Gastrocnemius medialis (tissue), 4 donors: ENCODE results near the gene QPCT. TPM values are rescaled to one million over a fixed set of nuclear protein-coding genes. Genes with fewer than 3 reads are reported as not detected.
A peak's percentile ranks its signal among the peaks of the same experiment; 100 is the strongest.

Experiments used
- ATAC-seq, 2 donors: fragments of 150-250 bp; one replicate each; pipeline ENCODE4 v1.9.1; 2016
- DNase-seq, 2 donors: peaks; one replicate each; pipeline ENCODE4 v3.0.0-alpha.2; 2019
- H3K27ac ChIP-seq, 4 donors: fragments of 200-600 bp; sonication (generic); 1 replicate in 1 of 4; 2 replicates in 3 of 4; pipeline ENCODE4 v1.5.1; 2016 to 2018; ENCODE audit warnings: mild to moderate bottlenecking in 2 of 4, moderate library complexity in 1 of 4
- H3K27me3 ChIP-seq, 3 donors: fragments of 200-600 bp; sonication (generic) in 2 of 3; 1 replicate in 1 of 3; 2 replicates in 2 of 3; pipeline versions ENCODE4 v1.5.1 to v1.6.0; 2016 to 2019; ENCODE audit warnings: mild to moderate bottlenecking in 1 of 3, moderate library complexity in 1 of 3
- H3K36me3 ChIP-seq, 2 donors: fragments of 200-600 bp; sonication (generic) in 1 of 2; one replicate each; pipeline ENCODE4 v1.5.1; 2017 to 2018
- H3K4me1 ChIP-seq, 2 donors: fragments of 200-600 bp; sonication (generic) in 1 of 2; one replicate each; pipeline ENCODE4 v1.5.1; 2016 to 2017; ENCODE audit warnings: mild to moderate bottlenecking in 2 of 2
- H3K4me3 ChIP-seq, 4 donors: fragments of 200-600 bp; sonication (generic) in 3 of 4; 1 replicate in 1 of 4; 2 replicates in 3 of 4; pipeline ENCODE4 v1.5.1; 2016 to 2019; ENCODE audit warnings: mild to moderate bottlenecking in 2 of 4
- H3K9me3 ChIP-seq, 3 donors: fragments of 200-600 bp; sonication (generic) in 2 of 3; 1 replicate in 1 of 3; 2 replicates in 2 of 3; pipeline ENCODE4 v1.5.1; 2016 to 2019
- POLR2A ChIP-seq, 2 donors: fragments of 450-650 bp; IDR thresholded peaks; one replicate each; pipeline ENCODE4 v1.6.1; 2017; ENCODE audit warnings: antibody characterized with exemption in 2 of 2, mild to moderate bottlenecking in 2 of 2, moderate library complexity in 2 of 2
- in situ Hi-C, 4 donors: fragments of 200-750 bp; cut with MboI; loops; one replicate each; pipeline versions ENCODE4 v1.15.0 to v1.8.0; 2017; ENCODE audit warnings: low sequenced_read_pairs in 4 of 4
- intact Hi-C: fragments of 100-400 bp; cut with DNase I; formaldehyde crosslinking; loops from one replicate; pipeline ENCODE4 v1.15.1; 2023; ENCODE audit warnings: low total_unique reads
- total RNA-seq, 4 donors: library from RNA; depleted of rRNA; stranded (reverse); fragments of >200 nt; gene quantifications; one replicate each; pipeline versions ENCODE4 v1.1.0 to v1.2.3, GENCODE V29; 2016
- TF ChIP-seq, protein P1 (sequence below), 5 experiments: fragments of 450-650 bp in 3 of 5; fragments of 200-600 bp in 2 of 5; sonication (generic) in 2 of 5; IDR thresholded peaks in 4 of 5; conservative IDR thresholded peaks in 1 of 5; 1 replicate in 4 of 5; 2 replicates in 1 of 5; pipeline ENCODE4 v1.5.1; 2016 to 2019; ENCODE audit warnings: antibody characterized with exemption in 5 of 5, mild to moderate bottlenecking in 3 of 5, moderate library complexity in 3 of 5

QPCT gene
- total RNA-seq, 4 donors from 2014 or later, result 1.5 to 6.4 (median 4.7) TPM

DNA sequence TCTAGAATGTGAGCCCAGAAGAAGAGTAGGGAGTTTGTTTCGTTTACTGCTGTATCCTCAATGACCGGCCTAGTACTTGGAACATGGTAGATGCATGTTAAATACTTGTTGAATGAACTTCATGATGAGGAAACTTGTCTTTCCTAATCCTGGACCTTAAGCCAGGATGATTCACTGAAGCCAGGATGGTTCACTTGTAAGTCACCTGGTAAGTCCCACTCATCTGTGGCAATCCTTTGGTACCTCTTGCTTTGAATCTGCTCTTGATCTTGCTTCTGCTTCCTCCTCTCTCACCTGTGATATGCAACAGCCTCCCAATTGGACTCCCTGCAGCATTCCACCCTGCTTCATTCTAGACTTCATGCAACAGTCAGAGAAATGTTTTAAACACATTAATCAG lies 43.6 kb downstream of the QPCT start:
- H3K4me1 ChIP-seq, result peaks cover 9 to 21% of the 10 kb centered on the region in 2 donors
- TF ChIP-seq POLR2A (IDR thresholded peaks at IDR 0.05), result no peak
- TF ChIP-seq, protein P1, sequence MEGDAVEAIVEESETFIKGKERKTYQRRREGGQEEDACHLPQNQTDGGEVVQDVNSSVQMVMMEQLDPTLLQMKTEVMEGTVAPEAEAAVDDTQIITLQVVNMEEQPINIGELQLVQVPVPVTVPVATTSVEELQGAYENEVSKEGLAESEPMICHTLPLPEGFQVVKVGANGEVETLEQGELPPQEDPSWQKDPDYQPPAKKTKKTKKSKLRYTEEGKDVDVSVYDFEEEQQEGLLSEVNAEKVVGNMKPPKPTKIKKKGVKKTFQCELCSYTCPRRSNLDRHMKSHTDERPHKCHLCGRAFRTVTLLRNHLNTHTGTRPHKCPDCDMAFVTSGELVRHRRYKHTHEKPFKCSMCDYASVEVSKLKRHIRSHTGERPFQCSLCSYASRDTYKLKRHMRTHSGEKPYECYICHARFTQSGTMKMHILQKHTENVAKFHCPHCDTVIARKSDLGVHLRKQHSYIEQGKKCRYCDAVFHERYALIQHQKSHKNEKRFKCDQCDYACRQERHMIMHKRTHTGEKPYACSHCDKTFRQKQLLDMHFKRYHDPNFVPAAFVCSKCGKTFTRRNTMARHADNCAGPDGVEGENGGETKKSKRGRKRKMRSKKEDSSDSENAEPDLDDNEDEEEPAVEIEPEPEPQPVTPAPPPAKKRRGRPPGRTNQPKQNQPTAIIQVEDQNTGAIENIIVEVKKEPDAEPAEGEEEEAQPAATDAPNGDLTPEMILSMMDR (IDR thresholded peaks at IDR 0.05 in 4 of 5, conservative IDR thresholded peaks at IDR 0.05 in 1 of 5), result no peak
- DNase-seq (peak in 1 of 2 donors; percentile 10), ATAC-seq (peak; percentile 83 to 93)
- no peak overlapping the region for H3K4me3 ChIP-seq
- in situ Hi-C loops, result loop anchor here in 2 of 4 donors (25.0 kb wide), 2 partner anchors 874 to 899 kb away; no protein-coding TSS in a partner anchor
- intact Hi-C loops, result no loop called here
- H3K36me3 ChIP-seq, result no peaks in the 10 kb centered on the region
- H3K27ac ChIP-seq, result peak overlapping the region in 2 of 4 donors; percentile 14 to 18
- no peaks in the 10 kb centered on the region for H3K9me3 ChIP-seq
- H3K27me3 ChIP-seq, result no peaks in the 10 kb centered on the region

DNA sequence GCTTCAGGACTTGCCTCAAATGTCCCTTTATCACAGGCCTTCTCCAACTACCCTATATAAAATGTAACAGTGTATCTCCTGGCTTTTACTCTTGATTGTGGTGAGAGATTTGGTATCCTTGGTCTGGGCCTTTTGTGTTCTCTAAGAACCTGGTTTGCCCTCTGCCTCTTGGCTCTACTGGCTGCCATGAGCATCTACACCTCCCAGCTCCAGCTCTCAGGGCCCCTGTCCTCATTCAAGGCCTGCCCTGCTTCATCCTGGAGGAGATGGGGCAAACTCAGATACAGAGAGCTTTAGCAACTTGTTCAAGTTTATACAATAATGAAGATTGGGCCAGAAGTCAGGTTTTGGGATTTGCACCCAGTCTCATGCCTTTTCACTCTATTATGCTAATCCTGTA lies 45.0 kb downstream of the QPCT start:
- Histone ChIP-seq H3K4me1 (peaks cover 9 to 13% of the 10 kb centered on the region in 2 donors), H3K36me3 (no peaks in the 10 kb centered on the region), H3K27me3 (no peaks in the 10 kb centered on the region), H3K4me3 (no peak overlapping the region), H3K27ac (no peak overlapping the region), H3K9me3 (no peaks in the 10 kb centered on the region)
- TF ChIP-seq, protein P1 (IDR thresholded peaks at IDR 0.05 in 4 of 5, conservative IDR thresholded peaks at IDR 0.05 in 1 of 5), result no peak
- TF ChIP-seq POLR2A (IDR thresholded peaks at IDR 0.05), result no peak
- DNase-seq (no peak), ATAC-seq (no peak)
- intact Hi-C loops, result no loop called here
- in situ Hi-C loops, result loop anchor here in 2 of 4 donors (25.0 kb wide), 2 partner anchors 873 to 898 kb away; no protein-coding TSS in a partner anchor

DNA sequence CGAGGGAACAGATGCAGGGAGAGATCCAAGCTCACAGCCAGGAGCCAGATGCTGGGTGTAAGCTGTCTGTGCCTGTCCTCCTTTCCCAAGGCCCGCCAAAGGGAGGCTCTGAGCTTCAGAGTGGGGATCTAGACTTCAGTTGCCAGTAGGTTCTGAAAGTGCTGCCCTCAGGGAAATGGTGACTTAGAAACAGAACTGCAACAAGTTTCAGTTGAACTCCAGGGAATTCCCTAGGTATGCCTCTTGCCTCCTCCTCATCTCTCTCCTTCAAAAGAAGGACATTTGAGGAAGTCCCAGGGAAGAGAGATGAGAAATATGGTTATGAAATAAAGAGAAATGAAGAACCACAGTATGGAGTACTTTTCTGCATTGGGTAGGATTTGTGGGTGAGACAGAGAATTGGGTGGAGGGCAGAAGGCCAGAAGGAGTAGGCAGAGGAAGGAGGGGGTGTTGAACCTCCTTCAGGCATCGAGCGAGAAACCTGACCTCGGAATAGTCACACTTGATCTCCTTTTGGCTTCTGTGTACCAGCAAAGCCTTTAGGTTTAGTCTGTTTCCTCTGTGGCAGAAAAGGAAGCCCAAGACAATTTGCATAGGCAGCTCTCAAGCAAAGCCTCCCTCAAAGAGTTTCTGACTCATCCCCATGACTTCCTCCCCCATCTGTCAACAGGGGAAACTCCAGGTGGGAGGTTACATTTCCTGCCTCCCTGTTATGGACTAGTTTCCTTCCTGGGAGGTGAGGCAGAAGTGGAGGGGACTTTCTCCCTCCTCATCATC lies 45.7 kb downstream of the QPCT start:
- ATAC-seq, result peak; percentile 62 to 76

DNA sequence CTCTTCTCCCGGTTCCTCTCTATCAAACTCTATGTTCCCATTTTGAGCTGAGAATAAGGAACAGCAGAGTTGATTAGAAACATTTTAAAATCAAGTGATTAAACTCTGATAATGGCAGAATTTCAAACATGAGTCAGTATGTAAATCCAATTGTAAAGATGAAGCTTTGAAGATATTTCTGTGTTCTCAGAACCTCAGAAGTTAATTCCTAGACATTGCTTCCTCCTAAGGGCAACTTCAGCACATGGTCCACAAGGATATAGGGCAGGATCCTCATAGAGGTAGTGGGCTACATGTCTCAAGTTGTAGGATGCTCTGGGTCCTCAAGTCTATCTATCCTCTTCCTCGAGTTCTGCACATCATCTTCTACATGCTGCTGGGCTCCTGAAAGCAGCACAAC lies 46.3 kb downstream of the QPCT start:
- no peak for ATAC-seq
- Histone ChIP-seq H3K36me3 (no peaks in the 10 kb centered on the region), H3K4me3 (no peak overlapping the region), H3K9me3 (no peaks in the 10 kb centered on the region), H3K27me3 (no peaks in the 10 kb centered on the region), H3K4me1 (peaks cover 7 to 9% of the 10 kb centered on the region in 2 donors), H3K27ac (peak overlapping the region; percentile 8 to 45 (median 19))
- TF ChIP-seq, protein P1 (IDR thresholded peaks at IDR 0.05 in 4 of 5, conservative IDR thresholded peaks at IDR 0.05 in 1 of 5), result no peak
- TF ChIP-seq POLR2A (IDR thresholded peaks at IDR 0.05), result no peak
- in situ Hi-C loops (loop anchor here in 3 of 4 donors (5.0 to 25.0 kb wide), 5 partner anchors 442 to 897 kb away; no protein-coding TSS in a partner anchor), intact Hi-C loops (no loop called here)
- DNase-seq, result no peak

More for the DNA sequence above, 45.7 kb downstream of the QPCT start:
- Histone ChIP-seq H3K27me3 (no peaks in the 10 kb centered on the region), H3K4me1 (peaks cover 7 to 9% of the 10 kb centered on the region in 2 donors), H3K9me3 (no peaks in the 10 kb centered on the region), H3K4me3 (no peak overlapping the region), H3K27ac (peak overlapping the region; percentile 8 to 46 (median 38)), H3K36me3 (no peaks in the 10 kb centered on the region)
- DNase-seq, result no peak
- in situ Hi-C loops, result loop anchor here in 3 of 4 donors (5.0 to 25.0 kb wide), 5 partner anchors 442 to 897 kb away; no protein-coding TSS in a partner anchor
- TF ChIP-seq, protein P1 (IDR thresholded peaks at IDR 0.05 in 4 of 5, conservative IDR thresholded peaks at IDR 0.05 in 1 of 5), result no peak
- TF ChIP-seq POLR2A (IDR thresholded peaks at IDR 0.05), result no peak
- intact Hi-C loops, result no loop called here
